ENCODE data around the gene EHMT1. TPM values are rescaled to one million over a fixed set of nuclear protein-coding genes. Genes with fewer than 3 reads are reported as not detected.

Gene EHMT1
- polyA plus RNA-seq, 1 of the 3 experiments (the other 2 are of a cell fraction), result 39.5 TPM

- peak; percentile 42 for DNase-seq
- Histone ChIP-seq H3K36me3 (replicated peaks in 1 of 2; ENCODE audit: control insufficient read depth in 1 of 2, insufficient read depth in 2 of 2, low read length in 1 of 2) (peaks cover 7 to 20% of the 10 kb centered on the region in 2 experiments), H3K9ac (no peak overlapping the region), H4K20me1 (ENCODE audit: insufficient read depth) (peaks cover 15% of the 10 kb centered on the region), H3K9me3 (no peaks in the 10 kb centered on the region), H3K4me2 (no peak overlapping the region), H3K27me3 (ENCODE audit: insufficient read depth) (no peaks in the 10 kb centered on the region), H3K79me2 (ENCODE audit: insufficient read depth) (peaks cover 11% of the 10 kb centered on the region), H3K4me3 (ENCODE audit: low read depth in 2 of 2, low read length in 1 of 2) (no peak overlapping the region), H3K4me1 (ENCODE audit: control insufficient read depth in 1 of 2, insufficient read depth in 2 of 2, low read depth in 1 of 2, low read length in 1 of 2) (peaks cover 0 to 36% of the 10 kb centered on the region in 2 experiments; a peak in 1 of 4 replicates), H3F3A (replicated peaks; ENCODE audit: insufficient read depth) (peaks cover 2% of the 10 kb centered on the region), H3K9me2 (no peaks in the 10 kb centered on the region), H2AFZ (ENCODE audit: low read depth) (no peak overlapping the region), H3K27ac (ENCODE audit: low read depth in 2 of 2, low read length in 1 of 2) (peak overlapping the region in 1 of 2 experiments; percentile 79; a peak in 2 of 4 replicates)
- WGBS (ENCODE audit: low lambda C conversion rate), result 78% methylated on average over 12 of the region's 12 CpGs
- ChIA-PET POLR2A (interaction anchor here (0.6 to 1.5 kb wide), 2 partner anchors 65 to 1820 kb away, joined by 3 to 4 read pairs; no protein-coding TSS in a partner anchor), CTCF (interaction anchor here (0.8 to 3.7 kb wide), 7 partner anchors 19 to 68 kb away, joined by 3 to 23 read pairs (median 3); no protein-coding TSS in a partner anchor)
- TF ChIP-seq RXRA (IDR thresholded peaks at IDR 0.05; ENCODE audit: borderline replicate concordance, low read depth), result no peak
- no peak for TF ChIP-seq CHD2 (IDR thresholded peaks at IDR 0.05; ENCODE audit: low read length, partially characterized antibody)
- TF ChIP-seq RCOR1 (IDR thresholded peaks at IDR 0.05; ENCODE audit: low read length), result no peak
- no peak for TF ChIP-seq NRF1 (IDR thresholded peaks at IDR 0.05; ENCODE audit: low read depth, low read length)
- TF ChIP-seq NFIC (IDR thresholded peaks at IDR 0.05; ENCODE audit: borderline replicate concordance), result no peak
- TF ChIP-seq EZH2phosphoT487 (IDR thresholded peaks at IDR 0.05; ENCODE audit: borderline replicate concordance, low read depth), result no peak
- no peak for TF ChIP-seq SIN3A (IDR thresholded peaks at IDR 0.05; ENCODE audit: borderline replicate concordance, low read depth, low read length)
- TF ChIP-seq JUND (IDR thresholded peaks at IDR 0.05), result no peak
- TF ChIP-seq, protein P1, sequence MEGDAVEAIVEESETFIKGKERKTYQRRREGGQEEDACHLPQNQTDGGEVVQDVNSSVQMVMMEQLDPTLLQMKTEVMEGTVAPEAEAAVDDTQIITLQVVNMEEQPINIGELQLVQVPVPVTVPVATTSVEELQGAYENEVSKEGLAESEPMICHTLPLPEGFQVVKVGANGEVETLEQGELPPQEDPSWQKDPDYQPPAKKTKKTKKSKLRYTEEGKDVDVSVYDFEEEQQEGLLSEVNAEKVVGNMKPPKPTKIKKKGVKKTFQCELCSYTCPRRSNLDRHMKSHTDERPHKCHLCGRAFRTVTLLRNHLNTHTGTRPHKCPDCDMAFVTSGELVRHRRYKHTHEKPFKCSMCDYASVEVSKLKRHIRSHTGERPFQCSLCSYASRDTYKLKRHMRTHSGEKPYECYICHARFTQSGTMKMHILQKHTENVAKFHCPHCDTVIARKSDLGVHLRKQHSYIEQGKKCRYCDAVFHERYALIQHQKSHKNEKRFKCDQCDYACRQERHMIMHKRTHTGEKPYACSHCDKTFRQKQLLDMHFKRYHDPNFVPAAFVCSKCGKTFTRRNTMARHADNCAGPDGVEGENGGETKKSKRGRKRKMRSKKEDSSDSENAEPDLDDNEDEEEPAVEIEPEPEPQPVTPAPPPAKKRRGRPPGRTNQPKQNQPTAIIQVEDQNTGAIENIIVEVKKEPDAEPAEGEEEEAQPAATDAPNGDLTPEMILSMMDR (IDR thresholded peaks at IDR 0.05), result no peak
- TF ChIP-seq, protein P2, sequence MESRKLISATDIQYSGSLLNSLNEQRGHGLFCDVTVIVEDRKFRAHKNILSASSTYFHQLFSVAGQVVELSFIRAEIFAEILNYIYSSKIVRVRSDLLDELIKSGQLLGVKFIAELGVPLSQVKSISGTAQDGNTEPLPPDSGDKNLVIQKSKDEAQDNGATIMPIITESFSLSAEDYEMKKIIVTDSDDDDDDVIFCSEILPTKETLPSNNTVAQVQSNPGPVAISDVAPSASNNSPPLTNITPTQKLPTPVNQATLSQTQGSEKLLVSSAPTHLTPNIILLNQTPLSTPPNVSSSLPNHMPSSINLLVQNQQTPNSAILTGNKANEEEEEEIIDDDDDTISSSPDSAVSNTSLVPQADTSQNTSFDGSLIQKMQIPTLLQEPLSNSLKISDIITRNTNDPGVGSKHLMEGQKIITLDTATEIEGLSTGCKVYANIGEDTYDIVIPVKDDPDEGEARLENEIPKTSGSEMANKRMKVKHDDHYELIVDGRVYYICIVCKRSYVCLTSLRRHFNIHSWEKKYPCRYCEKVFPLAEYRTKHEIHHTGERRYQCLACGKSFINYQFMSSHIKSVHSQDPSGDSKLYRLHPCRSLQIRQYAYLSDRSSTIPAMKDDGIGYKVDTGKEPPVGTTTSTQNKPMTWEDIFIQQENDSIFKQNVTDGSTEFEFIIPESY (IDR thresholded peaks at IDR 0.05; ENCODE audit: borderline replicate concordance, low read depth), result no peak
- TF ChIP-seq REST (IDR thresholded peaks at IDR 0.05; ENCODE audit: low read depth, low read length), result no peak
- no peak for TF ChIP-seq MXI1 (IDR thresholded peaks at IDR 0.05; ENCODE audit: low read depth, low read length)
- TF ChIP-seq, protein P3, sequence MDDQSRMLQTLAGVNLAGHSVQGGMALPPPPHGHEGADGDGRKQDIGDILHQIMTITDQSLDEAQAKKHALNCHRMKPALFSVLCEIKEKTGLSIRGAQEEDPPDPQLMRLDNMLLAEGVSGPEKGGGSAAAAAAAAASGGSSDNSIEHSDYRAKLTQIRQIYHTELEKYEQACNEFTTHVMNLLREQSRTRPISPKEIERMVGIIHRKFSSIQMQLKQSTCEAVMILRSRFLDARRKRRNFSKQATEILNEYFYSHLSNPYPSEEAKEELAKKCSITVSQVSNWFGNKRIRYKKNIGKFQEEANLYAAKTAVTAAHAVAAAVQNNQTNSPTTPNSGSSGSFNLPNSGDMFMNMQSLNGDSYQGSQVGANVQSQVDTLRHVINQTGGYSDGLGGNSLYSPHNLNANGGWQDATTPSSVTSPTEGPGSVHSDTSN (IDR thresholded peaks at IDR 0.05), result no peak
- no peak for TF ChIP-seq TEAD4 (IDR thresholded peaks at IDR 0.05; ENCODE audit: borderline replicate concordance, insufficient read depth)
- no peak for TF ChIP-seq YY1 (IDR thresholded peaks at IDR 0.05; ENCODE audit: low read depth)
- TF ChIP-seq, protein P4, sequence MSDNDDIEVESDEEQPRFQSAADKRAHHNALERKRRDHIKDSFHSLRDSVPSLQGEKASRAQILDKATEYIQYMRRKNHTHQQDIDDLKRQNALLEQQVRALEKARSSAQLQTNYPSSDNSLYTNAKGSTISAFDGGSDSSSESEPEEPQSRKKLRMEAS (IDR thresholded peaks at IDR 0.05; ENCODE audit: low read depth), result no peak
- TF ChIP-seq TAF1 (IDR thresholded peaks at IDR 0.05; ENCODE audit: borderline replicate concordance, low read depth, low read length), result no peak
- no peak for TF ChIP-seq POLR2AphosphoS5 (IDR thresholded peaks at IDR 0.05; ENCODE audit: low read depth, low read length)
Observed at GRCh38 chr9:137739371-137740309, 120.8 kb downstream of the EHMT1 start.
